ENCODE data around the gene MT1F. TPM values are rescaled to one million over a fixed set of nuclear protein-coding genes. Genes with fewer than 3 reads are reported as not detected.
"Not testable (repeated sequence)": the region's sequence is repeated elsewhere in the genome, so short reads cannot be mapped to it uniquely, and the experiment has no call there.

The MT1F gene
- total RNA-seq, 4 donors from 2014 or later, result 3.2 TPM; not detected in 3

- Histone ChIP-seq H3K4me3 (peak within 1 kb of the TSS in 3 of 4 donors; percentile 9 to 18 (median 17)), H3K36me3 (no peaks in the 10 kb centered on the region), H3K27me3 (peaks cover 19 to 42% (median 36%) of the 10 kb centered on the region in 3 donors), H3K27ac (no peak within 1 kb of the TSS), H3K9me3 (no peaks in the 10 kb centered on the region), H3K4me1 (peaks cover 0 to 9% of the 10 kb centered on the region in 2 donors)
- in situ Hi-C loops (cut with MboI; ENCODE audit: low sequenced_read_pairs in 4 of 4) (no loop called here), intact Hi-C loops (cut with DNase I; ENCODE audit: low total_unique reads) (no loop called here)
- DNase-seq (no peak), ATAC-seq (peak in 1 of 2 donors; percentile 40)
- TF ChIP-seq POLR2A (IDR thresholded peaks at IDR 0.05) (peak in 1 of 2 donors; percentile 26), CTCF (IDR thresholded peaks at IDR 0.05 in 4 of 5, conservative IDR thresholded peaks at IDR 0.05 in 1 of 5) (no peak)
Observed at GRCh38 chr16:56667581-56668571, 10.1 kb downstream of the MT1F start, which contains the start of gene MT1G. TSS of gene MT1G (minus strand) at chr16:56668065. CDS start at chr16:56667993, 72 bp downstream.

GRCh38 chr16:56669005-56669839 is 11.5 kb downstream of the MT1F start, which contains the start of gene MT1H:
TSS of gene MT1H (plus strand) at chr16:56669814. CDS start at chr16:56669885, 71 bp downstream.
- Histone ChIP-seq H3K9me3 (no peaks in the 10 kb centered on the region), H3K4me1 (peaks cover 0 to 11% of the 10 kb centered on the region in 2 donors), H3K27ac (no peak within 1 kb of the TSS), H3K27me3 (peaks cover 11 to 35% (median 31%) of the 10 kb centered on the region in 3 donors), H3K4me3 (no peak within 1 kb of the TSS), H3K36me3 (no peaks in the 10 kb centered on the region)
- ATAC-seq (no peak), DNase-seq (no peak)
- intact Hi-C loops (cut with DNase I; ENCODE audit: low total_unique reads), result no loop called here
- TF ChIP-seq POLR2A (IDR thresholded peaks at IDR 0.05) (no peak), CTCF (IDR thresholded peaks at IDR 0.05 in 4 of 5, conservative IDR thresholded peaks at IDR 0.05 in 1 of 5) (no peak)
- in situ Hi-C loops (cut with MboI; ENCODE audit: low sequenced_read_pairs in 4 of 4), result no loop called here

GRCh38 chr16:56669840-56670619 is 12.3 kb downstream of the MT1F start:
- ATAC-seq, result no peak
- in situ Hi-C loops (cut with MboI; ENCODE audit: low sequenced_read_pairs in 4 of 4) (loop anchor here in 2 of 4 donors (5.0 kb wide), 1 partner anchor 37 kb away; no protein-coding TSS in a partner anchor), intact Hi-C loops (cut with DNase I; ENCODE audit: low total_unique reads) (no loop called here)
- Histone ChIP-seq H3K36me3 (no peaks in the 10 kb centered on the region), H3K4me1 (peaks cover 0 to 13% of the 10 kb centered on the region in 2 donors), H3K4me3 (no peak overlapping the region), H3K27me3 (peaks cover 11 to 35% (median 31%) of the 10 kb centered on the region in 3 donors), H3K9me3 (no peaks in the 10 kb centered on the region), H3K27ac (no peak overlapping the region)
- DNase-seq, result no peak
- no peak for TF ChIP-seq POLR2A (IDR thresholded peaks at IDR 0.05)
- TF ChIP-seq CTCF (IDR thresholded peaks at IDR 0.05 in 4 of 5, conservative IDR thresholded peaks at IDR 0.05 in 1 of 5), result no peak

- H3K9me3 ChIP-seq, result no peaks in the 10 kb centered on the region
- no peaks in the 10 kb centered on the region for H3K36me3 ChIP-seq
- in situ Hi-C loops (cut with MboI; ENCODE audit: low sequenced_read_pairs in 4 of 4) (loop anchor here in 2 of 4 donors (5.0 kb wide), 1 partner anchor 37 kb away; no protein-coding TSS in a partner anchor), intact Hi-C loops (cut with DNase I; ENCODE audit: low total_unique reads) (no loop called here)
- H3K4me1 ChIP-seq, result peaks cover 0 to 13% of the 10 kb centered on the region in 2 donors
- TF ChIP-seq POLR2A (IDR thresholded peaks at IDR 0.05) (no peak), CTCF (IDR thresholded peaks at IDR 0.05 in 4 of 5, conservative IDR thresholded peaks at IDR 0.05 in 1 of 5) (no peak)
- ATAC-seq (no peak), DNase-seq (no peak)
- H3K4me3 ChIP-seq, result no peak overlapping the region
- peaks cover 12 to 38% (median 33%) of the 10 kb centered on the region in 3 donors for H3K27me3 ChIP-seq
- no peak overlapping the region for H3K27ac ChIP-seq
Observed at GRCh38 chr16:56670620-56670934, 12.8 kb downstream of the MT1F start.

GRCh38 chr16:56671691-56672090 is 13.9 kb downstream of the MT1F start:
- in situ Hi-C loops (cut with MboI; ENCODE audit: low sequenced_read_pairs in 4 of 4), result loop anchor here in 2 of 4 donors (5.0 kb wide), 1 partner anchor 36 kb away; no protein-coding TSS in a partner anchor
- intact Hi-C loops (cut with DNase I; ENCODE audit: low total_unique reads); ATAC-seq: not testable (repeated sequence)

GRCh38 chr16:56672171-56672570 is 14.4 kb downstream of the MT1F start:
- H3K9me3 ChIP-seq; H3K4me3 ChIP-seq; DNase-seq; ATAC-seq; intact Hi-C loops (cut with DNase I; ENCODE audit: low total_unique reads); H3K36me3 ChIP-seq; H3K27ac ChIP-seq: not testable (repeated sequence)
- H3K4me1 ChIP-seq, result peaks cover 0 to 13% of the 10 kb centered on the region in 2 donors
- in situ Hi-C loops (cut with MboI; ENCODE audit: low sequenced_read_pairs in 4 of 4), result loop anchor here in 2 of 4 donors (5.0 kb wide), 1 partner anchor 35 kb away; no protein-coding TSS in a partner anchor
- peaks cover 14 to 41% (median 36%) of the 10 kb centered on the region in 3 donors for H3K27me3 ChIP-seq

More at GRCh38 chr16:56671691-56672090, 13.9 kb downstream of the MT1F start:
- H3K9me3 ChIP-seq, DNase-seq, H3K4me3 ChIP-seq, H3K36me3 ChIP-seq, H3K27ac ChIP-seq: not testable (repeated sequence)
- Histone ChIP-seq H3K27me3 (peaks cover 14 to 41% (median 41%) of the 10 kb centered on the region in 3 donors), H3K4me1 (peaks cover 0 to 13% of the 10 kb centered on the region in 2 donors)

All from gastrocnemius medialis (tissue), 4 donors.